ENCODE results near the gene ZNF654.
"Not testable (repeated sequence)": the region's sequence is repeated elsewhere in the genome, so short reads cannot be mapped to it uniquely, and the experiment has no call there.

Gene ZNF654

GRCh38 chr3:88058581-88059379 lies at the start of gene ZNF654, which contains the start of gene CGGBP1:
Gene ZNF654 (plus strand): TSS chr3:88059255. CDS start chr3:88059320, 65 bp downstream.
Gene CGGBP1 (minus strand): TSS chr3:88059005. CDS start chr3:88055976, 3,029 bp downstream.
- DNase-seq: peak; percentile 98

DNA sequence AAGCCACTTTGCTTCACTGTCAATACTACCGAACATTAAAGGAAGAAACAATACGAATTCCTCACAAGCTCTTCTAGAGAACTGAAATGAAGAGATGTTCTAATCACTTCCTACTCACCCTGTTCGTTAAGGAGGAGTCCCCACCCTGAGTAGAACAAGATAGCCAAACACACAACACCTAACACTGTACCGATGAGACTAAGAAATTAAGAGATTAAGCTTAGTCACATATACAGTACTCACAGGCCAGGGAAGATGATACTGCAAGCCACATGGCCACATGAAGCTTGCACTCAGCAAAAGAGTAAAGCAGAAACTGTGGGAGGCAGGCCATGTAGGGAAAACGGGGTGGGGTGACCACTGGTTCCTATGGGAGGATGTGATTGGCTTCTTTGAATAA lies 48.2 kb upstream of the ZNF654 start:
- no peak for DNase-seq

- DNase-seq: no peak
Measured at GRCh38 chr3:88013592-88013991, 45.5 kb upstream of the ZNF654 start.

DNA sequence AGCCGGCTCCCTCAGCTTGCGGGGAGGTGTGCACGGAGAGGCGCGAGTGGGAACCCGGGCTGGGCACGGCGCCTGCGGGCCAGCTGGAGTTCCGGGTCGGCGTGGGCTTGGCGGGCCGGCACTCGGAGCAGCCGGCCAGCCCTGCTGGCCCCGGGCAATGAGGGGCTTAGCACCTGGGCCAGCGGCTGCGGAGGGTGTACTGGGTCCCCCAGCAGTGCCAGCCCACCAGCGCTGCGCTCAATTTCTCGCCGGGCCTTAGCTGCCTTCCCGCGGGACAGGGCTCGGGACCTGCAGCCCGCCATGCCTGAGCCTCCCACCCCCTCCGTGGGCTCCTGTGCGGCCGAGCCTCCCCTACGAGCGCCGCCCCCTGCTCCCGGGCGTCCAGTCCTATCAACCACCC lies 43.4 kb upstream of the ZNF654 start:
- not testable (repeated sequence) for DNase-seq

GRCh38 chr3:88019024-88019423 lies 40.0 kb upstream of the ZNF654 start:
- DNase-seq: no peak

GRCh38 chr3:88025001-88025552 lies 34.0 kb upstream of the ZNF654 start:
- no peak for DNase-seq

- no peak for DNase-seq
Measured at GRCh38 chr3:88028876-88029275, 30.2 kb upstream of the ZNF654 start.

DNA sequence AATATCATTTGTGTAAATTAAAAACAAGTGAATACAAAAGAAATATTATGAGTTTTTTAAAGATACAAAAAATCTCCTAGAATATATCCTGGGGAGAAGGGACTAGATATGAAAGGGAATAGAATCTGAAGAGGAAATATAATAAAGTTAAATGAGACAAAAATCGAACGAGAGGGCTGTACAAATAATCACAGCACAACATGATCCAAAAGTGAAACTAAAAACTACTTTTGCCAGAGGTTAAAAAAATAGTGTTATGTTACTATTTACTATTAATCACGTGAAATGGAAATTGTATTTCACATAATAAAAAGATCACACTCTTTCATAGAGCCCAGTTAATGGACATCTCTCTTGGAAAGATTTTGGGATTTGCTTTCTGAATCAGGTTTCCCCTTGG lies 28.8 kb upstream of the ZNF654 start:
- no peak for DNase-seq

- peak; percentile 2 for DNase-seq
Measured at GRCh38 chr3:88031642-88032077, 27.4 kb upstream of the ZNF654 start.

- no peak for DNase-seq
Measured at GRCh38 chr3:88032245-88032644, 26.8 kb upstream of the ZNF654 start.

DNA sequence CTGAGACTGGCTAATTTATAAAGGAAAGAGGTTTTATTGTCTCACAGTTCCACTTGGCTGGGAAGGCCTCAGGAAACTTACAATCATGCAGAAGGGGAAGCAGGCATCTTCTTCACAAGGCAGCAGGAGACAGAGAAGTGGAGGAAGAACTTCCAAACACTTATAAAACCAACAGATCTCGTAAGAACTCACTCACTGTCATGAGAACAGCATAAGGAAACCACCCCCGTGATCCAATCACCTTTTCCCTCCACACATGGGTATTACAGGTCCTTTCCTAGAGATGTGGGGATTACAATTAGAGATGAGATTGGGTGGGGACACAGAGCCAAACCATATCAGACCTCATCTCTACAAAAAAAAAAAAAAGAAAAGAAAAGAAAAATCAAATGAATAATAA lies 26.0 kb upstream of the ZNF654 start:
- DNase-seq: no peak

GRCh38 chr3:88033808-88034207 lies 25.2 kb upstream of the ZNF654 start:
- DNase-seq: no peak

GRCh38 chr3:88034491-88035275 lies 24.4 kb upstream of the ZNF654 start:
- no peak for DNase-seq

DNA sequence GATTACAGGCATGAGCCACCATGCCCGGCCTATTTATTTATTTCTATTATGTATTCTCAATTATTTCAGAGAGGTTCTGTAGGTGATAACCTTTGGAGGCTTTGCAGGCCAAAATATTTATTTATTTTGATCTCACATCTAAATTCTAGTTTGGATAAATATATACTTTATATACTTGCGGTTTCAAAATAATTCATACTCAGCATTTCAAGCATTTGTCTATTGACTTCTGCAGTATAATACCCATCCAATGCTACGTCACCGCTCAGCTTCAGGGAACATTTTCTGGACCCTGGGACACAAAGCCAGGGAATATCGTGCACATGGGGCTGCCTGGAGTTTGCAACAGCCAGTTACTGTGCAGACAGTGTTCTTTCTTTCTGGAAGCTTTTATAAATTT lies 22.8 kb upstream of the ZNF654 start:
- no peak for DNase-seq

DNA sequence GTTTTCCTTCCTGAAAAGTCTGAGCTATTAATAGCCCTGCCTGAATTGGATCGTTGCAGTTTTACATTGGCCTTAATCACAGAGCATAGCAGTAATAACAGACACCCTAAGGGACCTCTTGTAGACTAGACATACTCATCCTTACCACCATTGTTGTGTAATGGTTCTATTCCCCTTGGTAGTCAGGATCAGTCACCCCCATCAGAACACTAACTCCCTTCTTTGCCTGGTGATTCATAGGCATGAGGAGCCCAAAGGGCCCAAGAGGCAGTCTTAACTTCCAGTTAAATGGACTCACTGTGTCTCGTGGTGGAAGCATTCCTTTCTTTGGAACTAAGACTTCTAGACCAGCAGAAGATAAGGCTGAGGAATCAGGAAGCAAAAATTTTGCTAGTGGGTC lies 20.5 kb upstream of the ZNF654 start:
- no peak for DNase-seq

GRCh38 chr3:88040529-88040928 lies 18.5 kb upstream of the ZNF654 start:
- no peak for DNase-seq

- DNase-seq: no peak
Measured at GRCh38 chr3:88041005-88041404, 18.1 kb upstream of the ZNF654 start.

- DNase-seq: no peak
Measured at GRCh38 chr3:88044411-88044810, 14.6 kb upstream of the ZNF654 start.

GRCh38 chr3:88046766-88047165 lies 12.3 kb upstream of the ZNF654 start:
- no peak for DNase-seq

DNA sequence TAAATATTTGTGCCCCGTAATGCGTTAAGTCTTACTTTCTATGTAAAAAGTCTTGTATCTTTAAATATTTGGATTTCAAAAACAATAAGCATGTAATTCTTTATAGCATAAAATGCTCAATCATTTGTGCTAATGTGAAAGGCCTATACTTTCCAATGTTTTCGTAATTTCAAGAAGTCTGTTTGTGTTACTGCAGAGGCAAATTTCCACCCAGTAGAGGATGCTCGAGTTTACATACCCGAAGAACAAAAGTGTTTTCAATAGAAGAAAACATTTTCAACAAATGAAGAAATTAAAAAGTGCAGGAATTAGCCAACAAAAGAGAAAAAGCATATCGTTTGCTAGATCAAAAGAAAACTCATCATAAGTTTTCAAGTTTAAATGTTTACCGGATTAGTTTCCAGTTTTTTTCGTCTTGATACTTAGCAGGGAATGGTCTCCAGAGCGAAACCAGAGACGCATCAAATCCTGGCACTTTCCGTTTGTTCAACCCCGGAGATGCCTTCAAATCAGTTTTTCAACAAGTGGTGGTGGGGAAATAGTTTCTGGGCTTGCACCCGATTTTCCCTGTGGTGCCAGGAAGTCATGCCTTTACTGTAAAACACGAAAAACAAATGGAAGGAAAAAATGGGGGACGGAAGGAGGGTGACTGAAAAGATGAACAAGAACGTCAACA lies 1.3 kb upstream of the ZNF654 start:
- no peak for DNase-seq

- DNase-seq: no peak
Measured at GRCh38 chr3:88058306-88058580, 812 bp upstream of the ZNF654 start.

GRCh38 chr3:88059380-88060170 lies 520 bp downstream of the ZNF654 start:
- DNase-seq: no peak

GRCh38 chr3:88061746-88062145 lies 2.7 kb downstream of the ZNF654 start:
- DNase-seq: no peak
